GM23248 (cell line): ENCODE data around the gene SLC15A3.

Experiments used
- EZH2 ChIP-seq: fragments of 200-600 bp; sonication (generic); IDR thresholded peaks from 2 replicates; pipeline ENCODE4 v1.6.1; 2018; ENCODE audit warnings: antibody characterized with exemption, mild to moderate bottlenecking; ENCODE audit not compliant: insufficient read depth, poor library complexity, severe bottlenecking
- EZH2phosphoT487 ChIP-seq: fragments of 200-600 bp; sonication (generic); IDR thresholded peaks from 2 replicates; pipeline ENCODE4 v1.6.1; 2018; ENCODE audit warnings: antibody characterized with exemption, moderate library complexity, mild to moderate bottlenecking, low read depth; ENCODE audit not compliant: insufficient read depth

GRCh38 chr11:60942970-60943565, 8.9 kb downstream of the SLC15A3 start:
- no peak for TF ChIP-seq EZH2
- TF ChIP-seq EZH2phosphoT487: no peak
